ENCODE results near the gene DNLZ.

DNA sequence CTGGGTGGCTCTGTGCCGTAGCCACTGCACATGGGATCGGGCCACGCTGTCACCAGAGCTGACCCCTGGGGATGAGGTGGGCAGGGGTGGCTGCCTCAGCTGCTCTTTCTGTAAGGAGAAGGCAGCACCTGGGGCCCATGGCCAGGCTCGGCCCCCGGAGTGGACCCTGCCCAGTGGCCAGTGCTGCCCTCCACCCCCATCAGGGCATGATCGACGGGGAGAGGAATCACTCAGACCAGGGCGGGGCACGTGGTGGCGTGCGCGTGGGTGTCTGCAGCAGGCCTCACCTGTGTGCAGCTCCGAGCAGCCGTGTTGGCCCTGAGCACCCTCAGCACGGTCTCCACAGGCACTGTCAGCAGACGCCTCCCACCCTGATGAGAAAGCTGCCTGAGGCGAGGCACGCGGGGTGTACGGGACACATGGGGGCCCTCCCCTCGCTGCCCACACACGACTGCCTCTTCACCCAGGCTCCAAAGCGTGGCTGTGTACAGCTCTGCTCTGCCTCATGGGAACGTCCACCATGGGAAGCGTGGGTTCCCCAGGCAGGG lies 18.5 kb upstream of the DNLZ start:
- TF ChIP-seq, protein P1, sequence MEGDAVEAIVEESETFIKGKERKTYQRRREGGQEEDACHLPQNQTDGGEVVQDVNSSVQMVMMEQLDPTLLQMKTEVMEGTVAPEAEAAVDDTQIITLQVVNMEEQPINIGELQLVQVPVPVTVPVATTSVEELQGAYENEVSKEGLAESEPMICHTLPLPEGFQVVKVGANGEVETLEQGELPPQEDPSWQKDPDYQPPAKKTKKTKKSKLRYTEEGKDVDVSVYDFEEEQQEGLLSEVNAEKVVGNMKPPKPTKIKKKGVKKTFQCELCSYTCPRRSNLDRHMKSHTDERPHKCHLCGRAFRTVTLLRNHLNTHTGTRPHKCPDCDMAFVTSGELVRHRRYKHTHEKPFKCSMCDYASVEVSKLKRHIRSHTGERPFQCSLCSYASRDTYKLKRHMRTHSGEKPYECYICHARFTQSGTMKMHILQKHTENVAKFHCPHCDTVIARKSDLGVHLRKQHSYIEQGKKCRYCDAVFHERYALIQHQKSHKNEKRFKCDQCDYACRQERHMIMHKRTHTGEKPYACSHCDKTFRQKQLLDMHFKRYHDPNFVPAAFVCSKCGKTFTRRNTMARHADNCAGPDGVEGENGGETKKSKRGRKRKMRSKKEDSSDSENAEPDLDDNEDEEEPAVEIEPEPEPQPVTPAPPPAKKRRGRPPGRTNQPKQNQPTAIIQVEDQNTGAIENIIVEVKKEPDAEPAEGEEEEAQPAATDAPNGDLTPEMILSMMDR (IDR thresholded peaks at IDR 0.05; ENCODE audit: insufficient read depth, low read length, poor library complexity, severe bottlenecking): no peak
- TF ChIP-seq EZH2phosphoT487 (conservative IDR thresholded peaks at IDR 0.05; ENCODE audit: low read length): no peak
